Medulla oblongata (tissue), 1 donor: ENCODE results near the gene SYAP1.
"Not testable (repeated sequence)": the region's sequence is repeated elsewhere in the genome, so short reads cannot be mapped to it uniquely, and the experiment has no call there.

Experiments used
- DNase-seq: peaks from one replicate; pipeline ENCODE4 v3.0.0-alpha.2; 2015; ENCODE audit errors: extremely low spot score

The SYAP1 gene

DNA sequence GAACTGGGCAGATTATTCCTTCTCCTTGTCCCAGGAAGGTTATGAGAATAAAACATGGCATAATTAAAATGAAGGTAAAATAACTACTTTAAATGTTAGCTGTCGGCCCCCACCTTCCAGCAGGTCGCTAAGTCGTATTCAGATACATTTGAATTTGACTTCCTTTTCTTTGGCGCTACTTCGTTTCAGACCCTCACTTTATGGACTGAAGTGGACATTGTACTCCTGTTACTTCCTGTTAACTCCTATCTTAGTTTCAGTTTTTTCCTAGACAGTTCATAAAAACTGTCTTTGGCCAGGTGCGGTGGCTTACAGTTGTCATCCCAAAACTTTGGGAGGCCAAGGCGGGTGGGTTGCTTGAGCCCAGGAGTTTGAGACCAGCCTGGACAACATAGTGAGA is 5.7 kb downstream of the SYAP1 start:
- no peak for DNase-seq

DNA sequence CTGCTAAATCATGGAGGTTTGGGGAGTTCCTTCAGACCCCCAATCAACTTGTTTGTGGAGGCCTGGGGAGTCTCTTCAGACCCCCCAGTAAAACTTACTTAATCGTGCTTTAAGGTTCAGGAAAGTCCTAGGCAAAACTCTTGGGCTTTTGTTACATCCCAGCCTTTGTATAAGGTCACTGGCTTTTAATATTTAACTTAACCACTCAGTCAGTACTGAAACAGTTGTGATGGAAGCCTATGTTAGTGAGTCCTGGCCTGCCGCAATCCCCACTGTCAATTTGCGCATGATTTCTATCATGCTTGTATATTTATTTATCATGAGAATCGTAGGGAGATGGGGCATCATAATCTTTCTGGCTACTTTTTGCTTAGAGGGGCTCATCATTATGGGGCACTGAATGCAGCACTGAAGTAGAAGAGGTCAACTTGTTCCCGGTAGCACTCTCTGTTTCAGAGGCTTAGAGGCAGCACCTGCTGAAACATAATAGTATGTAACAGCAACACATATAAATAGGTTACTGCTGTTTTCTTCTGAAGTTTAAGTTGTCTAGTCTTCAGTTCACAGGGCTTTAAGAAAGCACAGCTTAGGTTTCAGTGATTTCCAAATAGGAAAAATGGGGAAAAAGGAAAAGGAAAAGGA is 7.1 kb downstream of the SYAP1 start:
- not testable (repeated sequence) for DNase-seq

DNA sequence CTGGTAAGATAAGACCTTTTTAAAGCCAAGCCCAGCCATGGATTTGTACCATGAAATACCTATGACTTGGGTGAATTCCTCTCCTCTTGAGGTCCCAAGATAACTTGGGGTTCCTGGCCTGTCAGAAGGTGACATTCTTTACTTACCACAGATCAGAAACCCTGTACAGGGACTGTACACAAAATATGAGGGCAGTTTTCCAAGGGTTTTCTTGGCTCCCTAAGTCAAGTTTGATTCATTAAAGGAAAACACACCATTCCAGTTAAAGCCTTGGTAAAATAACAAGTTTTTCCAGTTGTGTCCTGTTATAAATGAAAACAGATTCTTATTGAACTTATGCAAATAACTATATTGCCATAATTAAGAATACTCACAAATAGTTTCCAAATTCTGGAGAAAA is 8.2 kb downstream of the SYAP1 start:
- no peak for DNase-seq

GRCh38 chrX:16730450-16730849 is 11.0 kb downstream of the SYAP1 start:
- DNase-seq: no peak

DNA sequence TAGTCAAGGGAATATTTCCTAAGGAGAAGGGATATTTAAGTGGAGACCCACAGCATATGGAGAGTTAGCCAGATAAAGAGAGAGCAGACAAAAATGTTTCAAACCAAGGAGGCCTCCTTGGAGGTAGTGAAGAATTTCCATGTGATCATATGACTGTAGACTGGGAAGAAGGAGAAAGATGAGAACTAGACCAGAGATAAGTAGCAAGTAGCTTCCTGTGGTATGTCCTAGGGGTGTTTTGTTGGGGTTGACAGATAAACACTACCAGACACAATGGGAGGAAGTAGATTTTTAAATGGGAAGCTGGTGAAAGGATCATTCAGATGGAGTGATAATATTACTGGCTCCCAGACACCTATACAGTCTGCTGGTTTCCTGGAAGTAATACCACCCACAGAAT is 13.6 kb downstream of the SYAP1 start:
- DNase-seq: no peak

GRCh38 chrX:16737024-16737423 is 17.6 kb downstream of the SYAP1 start:
- DNase-seq: no peak

- no peak for DNase-seq
Measured at GRCh38 chrX:16739574-16739973, 20.2 kb downstream of the SYAP1 start.

DNA sequence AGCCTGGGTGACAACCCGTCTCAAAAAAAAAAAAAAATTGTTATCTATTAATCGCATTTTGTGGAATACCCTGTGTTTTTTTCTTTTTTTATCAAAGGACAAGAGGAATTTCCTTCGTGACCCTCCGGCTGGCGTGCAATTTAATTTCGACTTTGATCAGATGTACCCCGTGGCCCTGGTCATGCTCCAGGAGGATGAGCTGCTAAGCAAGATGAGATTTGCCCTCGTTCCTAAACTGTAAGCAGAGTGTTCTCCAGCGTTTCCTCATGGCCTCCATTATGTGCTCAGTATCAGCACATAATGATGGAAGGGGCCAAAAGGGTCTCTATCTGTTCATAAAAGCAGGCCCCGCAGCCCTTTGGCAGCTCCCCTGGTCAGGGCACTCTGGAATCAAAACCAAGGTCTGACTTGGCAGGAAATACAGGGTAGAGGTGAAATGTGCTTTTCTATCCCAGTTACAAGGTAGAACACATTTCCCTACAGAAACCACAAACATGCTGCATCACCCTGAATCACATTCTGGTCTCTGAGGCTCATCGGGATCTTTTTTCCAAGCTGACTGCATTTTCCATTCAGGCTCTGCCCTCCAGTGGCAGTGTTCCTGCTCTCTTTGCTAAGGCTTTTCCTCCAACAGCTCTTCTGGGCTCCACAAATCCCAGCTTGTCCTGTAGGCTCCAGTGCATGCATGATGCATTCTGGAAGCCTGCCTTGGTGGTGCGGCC is 24.4 kb downstream of the SYAP1 start:
- DNase-seq: no peak

DNA sequence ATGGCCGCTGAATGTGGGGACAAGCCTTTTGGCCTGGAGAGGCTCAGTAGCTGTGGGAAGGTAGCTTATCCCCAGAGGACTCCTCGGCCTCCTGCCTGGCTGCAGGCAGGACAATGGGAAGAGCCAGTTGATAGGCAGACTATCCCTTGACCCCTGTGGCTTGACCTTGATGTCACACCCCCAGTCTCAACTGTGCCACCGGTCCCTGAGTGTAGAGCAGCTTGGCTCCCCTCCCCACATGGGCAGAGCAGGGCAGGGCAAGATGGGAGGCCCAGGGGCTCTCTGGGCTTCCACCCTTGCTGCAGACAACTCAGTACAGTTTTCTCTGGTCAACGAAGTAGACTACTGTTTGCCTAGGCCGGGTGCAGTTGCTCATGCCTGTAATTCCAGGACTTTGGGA is 25.7 kb downstream of the SYAP1 start:
- DNase-seq: no peak

DNA sequence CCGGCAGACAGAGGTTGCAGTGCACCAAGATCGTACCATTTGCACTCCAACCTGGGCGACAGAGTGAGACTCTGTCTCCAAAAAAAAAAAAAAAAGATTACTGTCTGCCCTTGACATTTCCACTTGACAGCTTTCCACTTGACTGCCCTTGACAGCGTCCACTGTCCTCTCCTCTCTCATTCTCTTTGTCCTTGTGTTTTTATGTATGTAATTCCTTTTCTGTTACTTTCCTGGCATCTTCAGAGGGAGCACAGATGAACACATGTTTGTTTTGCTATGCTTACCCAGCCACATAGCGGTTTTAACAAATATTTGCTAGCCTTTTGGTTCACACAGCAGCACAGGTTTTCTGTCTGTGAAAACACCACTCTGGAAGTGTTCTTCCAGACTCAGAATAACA is 26.2 kb downstream of the SYAP1 start:
- DNase-seq: no peak

GRCh38 chrX:16748425-16748824 is 29.0 kb downstream of the SYAP1 start:
- no peak for DNase-seq

DNA sequence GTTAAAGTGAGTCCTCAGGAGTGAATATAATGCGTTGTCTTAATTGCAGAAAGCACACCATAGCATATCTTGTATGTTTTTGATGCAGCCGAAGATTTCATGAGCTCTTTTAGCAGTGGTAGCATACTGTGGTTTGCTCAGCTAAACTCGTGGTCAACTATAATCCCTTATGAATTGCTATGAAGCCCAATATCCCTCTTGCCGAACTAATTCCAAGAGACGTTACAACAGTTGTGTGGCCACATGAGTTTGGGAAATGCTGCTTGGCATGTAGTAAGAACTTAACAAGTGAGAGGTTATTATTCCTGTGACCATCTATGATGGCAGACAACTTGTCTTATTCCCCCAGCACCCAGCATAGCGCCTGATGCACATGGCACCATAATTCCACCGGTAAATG is 30.7 kb downstream of the SYAP1 start:
- DNase-seq: no peak

- DNase-seq: no peak
Measured at GRCh38 chrX:16754019-16754418, 34.6 kb downstream of the SYAP1 start.

DNA sequence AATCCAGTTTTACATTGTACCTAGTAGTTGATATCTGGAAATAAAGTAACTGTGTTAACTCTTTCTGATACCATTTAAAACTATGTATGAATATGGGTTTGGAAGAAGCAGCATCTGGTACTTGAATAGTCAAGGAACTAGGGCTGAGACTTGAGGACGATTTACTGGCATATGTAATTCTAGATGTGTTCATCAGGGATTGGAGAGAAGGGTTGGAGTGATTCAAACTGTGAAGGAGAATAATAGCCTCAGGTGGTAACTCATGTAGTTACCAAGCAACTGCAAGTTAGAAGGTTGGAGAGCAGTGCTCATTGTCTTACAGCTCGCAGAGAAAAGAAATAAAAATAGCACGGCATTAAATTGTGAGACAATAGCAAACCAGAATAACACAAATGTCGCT is 37.3 kb downstream of the SYAP1 start:
- no peak for DNase-seq

- not testable (repeated sequence) for DNase-seq
Measured at GRCh38 chrX:16761500-16761899, 42.1 kb downstream of the SYAP1 start.

DNA sequence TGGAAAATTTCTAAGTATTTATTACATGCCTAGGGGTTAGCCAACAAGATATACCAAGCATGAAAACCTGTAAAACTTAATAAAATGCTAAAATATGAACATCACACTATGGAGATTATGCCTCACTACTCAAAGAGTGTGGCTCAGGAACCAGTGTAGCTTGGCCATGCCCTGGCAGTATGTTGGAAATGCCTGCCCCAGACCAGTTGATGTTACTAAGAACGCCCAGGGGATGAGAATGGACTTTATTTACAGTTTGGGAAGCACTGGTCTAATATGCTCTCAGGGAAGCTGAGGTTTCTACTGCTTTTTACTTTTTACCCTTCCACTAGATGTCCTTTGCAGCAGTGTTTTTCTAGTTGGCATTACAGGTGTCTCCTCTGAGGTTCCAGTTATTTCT is 43.2 kb downstream of the SYAP1 start:
- no peak for DNase-seq

DNA sequence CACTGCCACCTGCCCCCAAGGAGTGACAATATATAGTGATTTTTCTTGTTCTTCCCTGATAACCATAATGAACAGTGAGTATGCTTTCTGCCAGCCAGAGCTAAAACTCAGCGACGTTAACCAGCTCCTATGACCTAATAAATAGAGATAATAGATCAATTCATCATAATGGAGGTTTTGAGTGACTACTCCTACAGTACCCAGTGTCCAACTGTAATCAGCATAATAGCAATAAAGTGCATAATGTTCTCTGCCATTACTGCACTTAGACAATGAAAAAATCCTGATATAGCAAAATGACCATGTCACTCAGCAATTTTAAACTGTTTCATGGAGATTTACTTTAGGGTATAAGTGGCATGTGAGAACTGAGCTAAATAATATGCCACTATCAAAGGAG is 46.2 kb downstream of the SYAP1 start:
- DNase-seq: no peak

GRCh38 chrX:16770970-16771482 is 51.6 kb downstream of the SYAP1 start:
- DNase-seq: no peak

- DNase-seq: no peak
Measured at GRCh38 chrX:16771483-16772398, 52.3 kb downstream of the SYAP1 start.

GRCh38 chrX:16772460-16772859 is 53.0 kb downstream of the SYAP1 start:
- DNase-seq: no peak

- no peak for DNase-seq
Measured at GRCh38 chrX:16774746-16775145, 55.3 kb downstream of the SYAP1 start.

GRCh38 chrX:16778545-16778944 is 59.1 kb downstream of the SYAP1 start:
- no peak for DNase-seq
